ENCODE data around the gene ADCK1.

Gene ADCK1

GRCh38 chr14:77961847-77962580 lies 162.1 kb downstream of the ADCK1 start:
- DNase-seq = no peak

GRCh38 chr14:77962731-77963520 lies 163.0 kb downstream of the ADCK1 start:
- no peak for DNase-seq

GRCh38 chr14:77964586-77964985 lies 164.7 kb downstream of the ADCK1 start:
- peak; percentile 47 for DNase-seq

- no peak for DNase-seq
Measured at GRCh38 chr14:77965050-77965449, 165.1 kb downstream of the ADCK1 start.

GRCh38 chr14:77965919-77966435 lies 166.1 kb downstream of the ADCK1 start:
- peak; percentile 81 for DNase-seq

- DNase-seq = no peak
Measured at GRCh38 chr14:77967110-77967509, 167.2 kb downstream of the ADCK1 start.

GRCh38 chr14:77970646-77971045 lies 170.7 kb downstream of the ADCK1 start:
- peak; percentile 61 for DNase-seq

- no peak for DNase-seq
Measured at GRCh38 chr14:77973246-77973645, 173.3 kb downstream of the ADCK1 start.

GRCh38 chr14:77976591-77976990 lies 176.7 kb downstream of the ADCK1 start:
- DNase-seq = no peak

- DNase-seq = no peak
Measured at GRCh38 chr14:77979171-77979570, 179.3 kb downstream of the ADCK1 start.

GRCh38 chr14:77979666-77980351 lies 179.9 kb downstream of the ADCK1 start:
- DNase-seq = peak; percentile 72

- peak; percentile 47 for DNase-seq
Measured at GRCh38 chr14:77980475-77981321, 180.8 kb downstream of the ADCK1 start.
